GM19397 (cell line): ENCODE results near the gene CD6.

Experiments used
- ATAC-seq: cut with Tn5 transposase; IDR thresholded peaks from one replicate; pipeline ENCODE4 v1.9.1; 2021; ENCODE audit warnings: mild to moderate bottlenecking, moderate library complexity; ENCODE audit not compliant: unreplicated experiment

CD6 gene

GRCh38 chr11:60971520-60971919 lies at the start of gene CD6:
Gene CD6 (plus strand): TSS chr11:60971680. CDS start chr11:60971866, 186 bp downstream.
- no peak for ATAC-seq

- no peak for ATAC-seq
These were observed 49.6 kb upstream of the CD6 start for GRCh38 chr11:60921777-60922335.

GRCh38 chr11:60922906-60923305 lies 48.6 kb upstream of the CD6 start:
- no peak for ATAC-seq

GRCh38 chr11:60923326-60923725 lies 48.2 kb upstream of the CD6 start:
- no peak for ATAC-seq

GRCh38 chr11:60923800-60924109 lies 47.7 kb upstream of the CD6 start:
- no peak for ATAC-seq

GRCh38 chr11:60924110-60924905 lies 47.2 kb upstream of the CD6 start, which contains the start of gene TMEM132A:
Gene TMEM132A (plus strand): TSS chr11:60924460. CDS start chr11:60924634, 174 bp downstream.
- peak; percentile 46 for ATAC-seq

GRCh38 chr11:60924906-60925853 lies 46.3 kb upstream of the CD6 start:
- peak; percentile 12 for ATAC-seq

- ATAC-seq: no peak
These were observed 45.6 kb upstream of the CD6 start for GRCh38 chr11:60925868-60926267.

- no peak for ATAC-seq
These were observed 45.0 kb upstream of the CD6 start for GRCh38 chr11:60926500-60926899.

GRCh38 chr11:60927061-60927592 lies 44.4 kb upstream of the CD6 start:
- no peak for ATAC-seq

- no peak for ATAC-seq
These were observed 43.9 kb upstream of the CD6 start for GRCh38 chr11:60927600-60927999.

- no peak for ATAC-seq
These were observed 42.9 kb upstream of the CD6 start for GRCh38 chr11:60928563-60929001.

GRCh38 chr11:60929764-60930163 lies 41.7 kb upstream of the CD6 start:
- ATAC-seq: no peak

GRCh38 chr11:60930394-60930793 lies 41.1 kb upstream of the CD6 start:
- ATAC-seq: no peak

GRCh38 chr11:60931917-60932316 lies 39.6 kb upstream of the CD6 start:
- no peak for ATAC-seq

- no peak for ATAC-seq
These were observed 38.7 kb upstream of the CD6 start for GRCh38 chr11:60932605-60933356.

- ATAC-seq: no peak
These were observed 37.9 kb upstream of the CD6 start for GRCh38 chr11:60933416-60934123.

GRCh38 chr11:60934124-60934789 lies 37.2 kb upstream of the CD6 start:
- ATAC-seq: no peak
